Activated T-cell treated with anti-CD3 and anti-CD28 coated beads, Interleukin-2, amount 50 U/mL, for 48 hours (primary cell): ENCODE measurements around the gene HEY2.
"Not testable (repeated sequence)": the region's sequence is repeated elsewhere in the genome, so short reads cannot be mapped to it uniquely, and the experiment has no call there.

Source experiments
- DNase-seq, 2 experiments: peaks; one replicate each; pipeline ENCODE4 v3.0.0-alpha.2; 2020

The HEY2 gene

GRCh38 chr6:125773387-125774341 is 24.2 kb downstream of the HEY2 start:
- DNase-seq, result no peak

- DNase-seq, result not testable (repeated sequence)
Observed at GRCh38 chr6:125776107-125776826, 26.8 kb downstream of the HEY2 start.

- DNase-seq, result peak; percentile 93 to 96
Observed at GRCh38 chr6:125779924-125780539, 30.6 kb downstream of the HEY2 start.

GRCh38 chr6:125780540-125781313 is 31.3 kb downstream of the HEY2 start:
- DNase-seq, result peak; percentile 73 to 77

GRCh38 chr6:125781314-125781868 is 32.0 kb downstream of the HEY2 start:
- DNase-seq, result no peak

- DNase-seq, result no peak
Observed at GRCh38 chr6:125784365-125784764, 34.9 kb downstream of the HEY2 start.

GRCh38 chr6:125787791-125788190 is 38.4 kb downstream of the HEY2 start:
- no peak for DNase-seq

GRCh38 chr6:125789167-125789566 is 39.7 kb downstream of the HEY2 start:
- DNase-seq, result no peak

- DNase-seq, result peak; percentile 75 to 76
Observed at GRCh38 chr6:125789576-125790357, 40.3 kb downstream of the HEY2 start.

DNA sequence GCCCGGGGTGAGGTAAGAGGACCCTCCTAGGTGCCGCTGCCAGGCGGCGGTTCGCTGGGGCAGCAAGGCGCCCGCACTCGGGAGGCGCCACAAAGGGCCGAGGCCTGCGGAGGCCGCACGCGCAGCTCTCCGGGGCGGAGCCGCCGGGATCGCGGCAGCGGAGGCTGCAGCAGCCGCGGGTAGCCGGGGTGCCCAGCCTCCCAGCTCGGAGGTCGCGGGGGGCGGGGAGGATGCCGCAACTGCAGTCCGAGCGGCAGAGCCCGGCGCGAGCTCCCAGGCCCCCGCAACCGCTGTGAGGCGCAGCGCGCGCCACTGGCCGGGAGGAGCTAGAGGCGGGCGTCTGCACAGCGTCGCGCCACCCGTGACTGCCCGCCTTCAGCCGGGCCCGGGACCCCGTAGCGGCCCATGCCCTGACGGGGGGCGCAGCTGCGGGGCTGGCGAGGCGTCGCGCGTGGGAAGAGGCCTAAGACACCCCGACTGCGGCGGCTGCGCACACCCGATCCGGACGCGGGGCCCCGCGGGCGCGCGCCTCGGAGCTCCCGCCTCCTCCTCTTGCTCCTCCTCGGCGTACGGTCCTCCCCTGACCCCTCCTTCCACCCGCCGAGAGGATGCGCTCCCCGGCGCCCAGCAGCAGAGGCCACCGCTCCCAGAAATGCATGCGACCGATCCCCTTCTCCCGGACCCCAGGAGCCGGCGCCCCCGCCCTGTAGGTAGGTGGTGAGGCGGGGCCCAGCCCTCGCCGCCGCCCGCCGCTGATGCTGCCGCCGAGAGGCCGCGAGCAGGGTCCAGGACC is 41.1 kb downstream of the HEY2 start, which contains the start of gene NCOA7:
NCOA7 (plus strand) TSS at position 603 of the 793 bp plus-strand sequence. CDS start 24,395 bp downstream, outside the sequence.
- DNase-seq, result peak; percentile 80 to 85

DNA sequence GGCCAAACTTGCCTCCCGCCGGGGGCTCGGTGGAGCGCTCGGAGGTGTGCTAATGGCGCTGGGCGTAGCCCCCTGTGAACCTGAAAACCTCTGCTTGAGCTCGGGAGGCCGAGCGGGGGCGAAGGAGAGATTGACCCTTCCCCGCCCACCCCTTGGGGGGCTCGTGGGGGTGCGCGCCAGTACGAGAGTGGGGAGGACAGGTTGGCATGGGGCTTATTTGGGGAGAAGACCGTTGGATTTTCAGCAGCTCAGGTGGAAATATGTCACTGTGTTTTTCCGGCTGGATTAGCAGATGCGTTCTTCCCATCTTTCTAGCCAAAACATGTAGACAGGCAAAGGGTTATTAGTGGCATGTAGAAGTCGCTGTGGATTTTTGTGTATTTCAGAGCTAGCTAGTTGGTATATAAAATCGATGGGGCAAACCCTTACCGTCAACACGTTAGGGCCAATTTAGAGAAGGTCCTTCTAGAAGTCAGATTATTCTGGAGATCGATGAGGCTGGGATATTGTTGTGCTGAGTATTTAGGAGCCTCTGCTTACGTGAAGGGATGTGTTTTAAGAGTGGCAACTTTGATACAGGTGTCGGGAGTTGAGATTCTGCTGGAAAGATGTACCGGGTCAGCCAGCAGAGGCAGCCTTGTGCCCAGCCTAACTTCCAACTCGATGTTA is 41.9 kb downstream of the HEY2 start:
- DNase-seq, result peak in 1 of 2 experiments; percentile 59

DNA sequence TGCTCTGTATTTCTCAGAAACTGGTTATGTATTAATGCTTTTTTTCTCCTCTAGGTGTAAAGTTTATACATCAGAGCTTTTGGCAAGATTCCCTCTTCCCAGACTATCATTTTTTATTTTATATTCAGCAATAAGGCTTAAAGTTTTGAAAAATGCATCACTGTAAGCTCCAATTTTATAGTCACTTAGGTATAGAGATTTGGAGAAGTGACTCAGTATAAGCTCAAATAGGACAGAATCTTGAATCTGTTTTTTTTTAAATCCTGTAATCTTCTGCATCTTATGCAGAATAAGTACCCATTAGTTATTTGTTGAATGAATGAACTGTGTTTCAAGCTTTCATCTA is 42.4 kb downstream of the HEY2 start:
- no peak for DNase-seq

DNA sequence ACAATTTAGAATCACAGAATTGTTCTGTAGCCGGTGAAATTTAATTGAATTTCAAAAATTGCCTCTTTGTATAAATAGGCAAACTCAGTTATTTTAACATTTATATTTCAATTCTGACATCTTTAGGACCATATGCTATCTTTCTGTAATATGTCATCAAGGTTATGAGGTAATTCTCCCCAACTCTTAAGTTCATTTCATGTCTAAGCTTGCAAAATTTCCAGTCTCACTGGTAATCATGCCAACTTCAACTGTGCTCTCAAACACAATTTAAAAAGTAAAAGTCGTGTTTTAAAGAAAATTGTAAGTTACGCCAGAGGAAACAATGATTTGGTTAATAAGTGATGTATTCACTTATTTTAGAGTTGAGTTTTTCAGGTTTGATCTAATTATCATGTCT is 42.7 kb downstream of the HEY2 start:
- no peak for DNase-seq

GRCh38 chr6:125792680-125793079 is 43.2 kb downstream of the HEY2 start:
- no peak for DNase-seq

- no peak for DNase-seq
Observed at GRCh38 chr6:125793280-125793679, 43.8 kb downstream of the HEY2 start.

- no peak for DNase-seq
Observed at GRCh38 chr6:125793863-125794262, 44.4 kb downstream of the HEY2 start.

GRCh38 chr6:125794342-125795137 is 45.1 kb downstream of the HEY2 start:
- no peak for DNase-seq

DNA sequence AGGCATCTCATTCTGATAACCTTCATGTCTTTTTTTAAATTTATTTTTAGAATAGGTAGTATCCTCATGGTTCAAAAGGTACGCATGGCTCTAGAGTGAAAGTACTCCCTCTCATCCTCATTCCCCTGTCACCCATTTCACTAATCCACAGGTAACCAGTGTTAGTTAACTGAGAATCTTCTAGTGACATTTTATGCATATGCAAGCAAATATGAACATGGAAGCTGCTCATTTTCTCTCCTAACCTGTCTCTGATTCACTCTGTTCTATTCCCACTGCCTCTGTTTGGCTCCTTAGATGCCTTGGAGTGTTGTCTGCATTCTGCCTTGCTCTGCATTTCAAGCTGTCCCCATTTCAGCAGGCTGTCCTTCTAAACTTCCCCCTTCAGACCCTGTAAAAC is 45.9 kb downstream of the HEY2 start:
- no peak for DNase-seq
